BE2C (cell line): ENCODE results near the gene ACSBG1.

Source experiments
- DNase-seq: peaks from one replicate; pipeline ENCODE4 v3.0.0-alpha.2; 2020
- H3K27me3 ChIP-seq: fragments of 250-450 bp; sonication (Bioruptor Pico); 2 replicates; pipeline ENCODE4 v1.5.1; 2020; ENCODE audit warnings: mild to moderate bottlenecking
- H3K36me3 ChIP-seq: fragments of 250-450 bp; sonication (Bioruptor Pico); 2 replicates; pipeline ENCODE4 v1.5.1; 2020; ENCODE audit warnings: mild to moderate bottlenecking
- H3K4me1 ChIP-seq: fragments of 250-450 bp; sonication (Bioruptor Pico); 2 replicates; pipeline ENCODE4 v1.5.1; 2020
- H3K4me3 ChIP-seq: 2 replicates; pipeline ENCODE4 v1.5.1; 2011; ENCODE audit warnings: low read depth, low read length
- H3K9me3 ChIP-seq: fragments of 250-450 bp; sonication (Bioruptor Pico); 2 replicates; pipeline ENCODE4 v1.5.1; 2020
- TF ChIP-seq, protein P1 (sequence below): IDR thresholded peaks from 2 replicates; pipeline ENCODE4 v1.5.1; 2012; ENCODE audit warnings: mild to moderate bottlenecking, low read depth, low read length

Gene ACSBG1

DNA sequence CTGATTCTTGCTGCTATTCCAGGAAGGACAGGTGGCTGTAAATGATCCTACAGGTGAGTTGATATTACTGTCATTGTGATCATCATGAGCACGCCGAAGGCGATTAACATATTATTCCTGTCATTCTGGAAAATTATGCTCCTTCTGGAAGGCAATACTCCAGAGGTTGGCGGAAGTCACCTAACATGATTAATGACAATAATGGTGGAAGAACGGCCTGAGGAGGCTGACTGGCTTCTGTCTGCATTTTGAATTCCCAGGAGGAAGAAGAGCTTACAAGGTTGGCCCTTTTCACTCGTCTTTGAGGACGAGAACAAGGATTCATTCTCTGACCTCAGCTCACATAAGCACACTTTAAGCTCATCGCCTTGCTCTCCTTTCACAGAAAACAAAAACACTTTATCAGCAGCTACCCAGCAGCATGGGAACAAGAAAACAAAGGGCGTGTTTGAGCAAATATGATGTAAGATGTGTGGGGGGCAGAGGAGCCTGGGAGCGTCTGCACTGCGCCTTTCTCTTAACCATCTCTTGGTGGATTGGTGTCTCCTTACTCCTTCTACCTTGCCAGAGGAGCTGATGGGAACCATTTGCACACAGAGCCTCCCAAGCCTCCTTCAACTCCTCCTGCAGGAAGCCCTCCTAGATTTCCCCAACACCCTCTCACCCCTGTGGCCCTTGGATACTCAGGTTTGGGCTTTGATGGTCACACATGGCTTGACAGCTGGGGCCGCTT lies 23.0 kb downstream of the ACSBG1 start:
- no peak overlapping the region for H3K4me3 ChIP-seq
- DNase-seq: no peak
- no peaks in the 10 kb centered on the region for H3K9me3 ChIP-seq
- H3K27me3 ChIP-seq: no peaks in the 10 kb centered on the region
- H3K4me1 ChIP-seq: peaks cover 20% of the 10 kb centered on the region
- no peaks in the 10 kb centered on the region for H3K36me3 ChIP-seq
- TF ChIP-seq, protein P1, sequence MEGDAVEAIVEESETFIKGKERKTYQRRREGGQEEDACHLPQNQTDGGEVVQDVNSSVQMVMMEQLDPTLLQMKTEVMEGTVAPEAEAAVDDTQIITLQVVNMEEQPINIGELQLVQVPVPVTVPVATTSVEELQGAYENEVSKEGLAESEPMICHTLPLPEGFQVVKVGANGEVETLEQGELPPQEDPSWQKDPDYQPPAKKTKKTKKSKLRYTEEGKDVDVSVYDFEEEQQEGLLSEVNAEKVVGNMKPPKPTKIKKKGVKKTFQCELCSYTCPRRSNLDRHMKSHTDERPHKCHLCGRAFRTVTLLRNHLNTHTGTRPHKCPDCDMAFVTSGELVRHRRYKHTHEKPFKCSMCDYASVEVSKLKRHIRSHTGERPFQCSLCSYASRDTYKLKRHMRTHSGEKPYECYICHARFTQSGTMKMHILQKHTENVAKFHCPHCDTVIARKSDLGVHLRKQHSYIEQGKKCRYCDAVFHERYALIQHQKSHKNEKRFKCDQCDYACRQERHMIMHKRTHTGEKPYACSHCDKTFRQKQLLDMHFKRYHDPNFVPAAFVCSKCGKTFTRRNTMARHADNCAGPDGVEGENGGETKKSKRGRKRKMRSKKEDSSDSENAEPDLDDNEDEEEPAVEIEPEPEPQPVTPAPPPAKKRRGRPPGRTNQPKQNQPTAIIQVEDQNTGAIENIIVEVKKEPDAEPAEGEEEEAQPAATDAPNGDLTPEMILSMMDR: no peak

DNA sequence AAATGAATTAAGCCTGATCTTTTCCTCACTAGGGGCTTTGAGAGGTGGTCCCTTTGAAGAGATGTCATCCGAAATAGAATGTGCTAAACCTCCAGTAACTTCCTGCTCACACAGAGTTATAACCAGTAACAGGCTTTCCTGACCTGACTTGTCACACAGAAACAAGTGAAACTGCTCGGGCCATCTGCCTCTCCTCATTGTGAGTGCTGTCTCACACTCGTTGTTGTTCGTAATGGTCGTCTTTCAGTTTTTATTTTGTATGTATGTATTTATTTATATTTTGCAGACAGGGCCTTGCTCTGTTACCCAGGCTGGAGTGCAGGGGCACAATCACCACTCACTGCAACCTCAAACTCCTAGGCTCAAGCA lies 24.0 kb downstream of the ACSBG1 start:
- TF ChIP-seq, protein P1: no peak
- Histone ChIP-seq H3K4me3 (no peak overlapping the region), H3K27me3 (no peaks in the 10 kb centered on the region), H3K36me3 (no peaks in the 10 kb centered on the region), H3K4me1 (peaks cover 18% of the 10 kb centered on the region), H3K9me3 (no peaks in the 10 kb centered on the region)
- DNase-seq: no peak

DNA sequence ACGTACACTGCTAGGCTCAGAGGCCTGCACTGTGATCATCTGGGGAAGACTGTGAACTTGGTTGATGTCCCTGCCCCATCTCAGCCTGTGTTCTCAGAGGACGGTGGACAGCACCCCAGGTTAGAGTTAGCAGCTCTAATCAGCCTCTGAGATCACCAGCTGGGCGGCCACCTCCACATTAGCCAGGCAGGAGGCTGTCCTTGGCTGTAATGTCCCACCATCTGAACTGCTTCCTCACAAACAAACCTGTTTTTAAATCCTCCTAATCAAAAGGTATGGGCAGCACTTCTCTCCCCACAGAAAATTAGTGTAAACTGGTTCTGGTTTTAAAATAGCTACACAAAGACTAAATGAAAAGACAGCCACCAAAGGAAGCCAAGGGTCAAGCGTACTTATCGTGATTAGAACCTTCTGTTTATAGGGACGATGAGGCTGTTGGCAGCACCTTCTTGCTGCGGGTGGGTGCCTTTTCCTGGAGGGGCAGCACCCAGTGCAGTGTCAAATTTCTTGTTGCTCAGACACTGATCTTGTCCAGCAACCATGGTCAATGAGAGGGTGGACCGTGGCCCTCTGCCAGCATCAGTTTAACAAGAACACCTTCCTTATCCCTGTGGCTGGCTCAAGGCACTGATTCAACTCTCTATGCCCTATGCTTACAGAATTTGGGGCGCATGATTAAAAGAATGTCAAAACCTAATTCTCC lies 24.6 kb downstream of the ACSBG1 start:
- H3K36me3 ChIP-seq: no peaks in the 10 kb centered on the region
- H3K9me3 ChIP-seq: no peaks in the 10 kb centered on the region
- H3K4me3 ChIP-seq: no peak overlapping the region
- H3K4me1 ChIP-seq: peaks cover 18% of the 10 kb centered on the region
- H3K27me3 ChIP-seq: no peaks in the 10 kb centered on the region
- TF ChIP-seq, protein P1: no peak
- DNase-seq: no peak

DNA sequence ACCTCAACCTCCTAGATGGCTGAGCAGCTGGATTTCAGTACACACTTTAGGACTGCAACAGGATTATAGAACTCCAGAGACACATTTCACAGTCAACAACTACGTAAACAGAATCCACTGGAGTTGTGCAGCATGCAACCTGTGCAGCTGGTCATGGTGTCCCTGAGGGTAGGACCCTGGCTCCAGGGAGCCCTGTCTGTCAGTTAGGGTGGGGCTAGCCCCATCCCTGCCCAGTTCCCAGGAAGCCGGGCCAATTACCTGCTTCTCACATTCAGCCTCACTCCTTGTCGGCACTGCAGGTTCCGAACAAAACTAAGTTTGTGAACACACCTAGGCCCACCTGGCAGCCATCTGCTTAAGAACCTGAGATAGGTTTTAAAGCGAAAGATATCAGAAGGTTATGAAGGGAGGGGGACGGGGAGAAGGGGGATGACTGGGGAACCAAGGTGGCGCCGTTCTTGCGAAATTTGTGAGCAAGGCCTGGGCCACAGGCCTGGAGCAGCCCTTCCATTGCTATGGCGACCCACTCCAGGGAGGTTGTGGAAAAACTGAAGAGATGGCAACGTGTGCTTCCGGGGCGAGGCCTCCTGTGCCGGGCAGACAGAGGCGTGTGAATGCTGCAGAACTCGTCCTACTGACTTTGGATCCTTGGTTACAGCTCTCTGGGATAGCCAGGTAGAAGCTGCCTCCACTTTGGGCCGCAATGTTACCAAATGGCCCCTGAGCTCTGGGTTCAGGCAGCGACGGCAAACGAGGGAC lies 25.3 kb downstream of the ACSBG1 start:
- no peak for DNase-seq
- Histone ChIP-seq H3K9me3 (no peaks in the 10 kb centered on the region), H3K4me3 (no peak overlapping the region), H3K27me3 (no peaks in the 10 kb centered on the region), H3K4me1 (peaks cover 20% of the 10 kb centered on the region), H3K36me3 (no peaks in the 10 kb centered on the region)
- TF ChIP-seq, protein P1: no peak

DNA sequence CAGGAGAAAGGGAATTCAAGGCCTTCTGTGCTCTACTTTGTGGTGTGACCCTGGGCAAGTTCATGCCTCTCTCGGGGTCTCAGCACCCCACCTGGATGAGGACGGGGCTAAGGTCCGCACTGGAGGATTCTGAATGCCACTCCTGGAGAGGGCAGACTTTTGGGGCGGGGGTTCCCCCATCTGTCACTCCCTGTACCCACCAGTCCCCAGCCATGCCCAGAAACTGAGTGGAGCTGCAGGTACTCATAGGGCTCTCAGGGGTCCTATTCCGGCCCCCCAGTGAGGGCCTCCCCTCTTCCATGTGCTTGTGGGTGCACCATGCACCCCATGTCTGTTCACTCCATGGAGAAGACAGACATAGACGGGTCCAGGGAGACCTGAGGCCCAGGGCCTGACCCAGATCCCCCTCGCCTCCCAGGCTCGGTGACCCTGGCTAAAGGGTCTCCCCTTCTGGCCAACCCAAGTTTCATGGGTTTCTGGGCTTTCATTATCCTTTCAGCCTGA lies 26.0 kb downstream of the ACSBG1 start:
- H3K27me3 ChIP-seq: no peaks in the 10 kb centered on the region
- no peaks in the 10 kb centered on the region for H3K36me3 ChIP-seq
- peaks cover 24% of the 10 kb centered on the region for H3K4me1 ChIP-seq
- no peak for DNase-seq
- no peak overlapping the region for H3K4me3 ChIP-seq
- no peaks in the 10 kb centered on the region for H3K9me3 ChIP-seq
- TF ChIP-seq, protein P1: no peak
